GM12801 (cell line): ENCODE results near the gene KRTAP20-2.

Experiments used
- CTCF ChIP-seq: IDR thresholded peaks from one replicate; pipeline ENCODE4 v1.5.1; 2011; ENCODE audit warnings: control low read depth; ENCODE audit not compliant: insufficient read length; ENCODE audit errors: extremely low read depth

KRTAP20-2 gene

DNA sequence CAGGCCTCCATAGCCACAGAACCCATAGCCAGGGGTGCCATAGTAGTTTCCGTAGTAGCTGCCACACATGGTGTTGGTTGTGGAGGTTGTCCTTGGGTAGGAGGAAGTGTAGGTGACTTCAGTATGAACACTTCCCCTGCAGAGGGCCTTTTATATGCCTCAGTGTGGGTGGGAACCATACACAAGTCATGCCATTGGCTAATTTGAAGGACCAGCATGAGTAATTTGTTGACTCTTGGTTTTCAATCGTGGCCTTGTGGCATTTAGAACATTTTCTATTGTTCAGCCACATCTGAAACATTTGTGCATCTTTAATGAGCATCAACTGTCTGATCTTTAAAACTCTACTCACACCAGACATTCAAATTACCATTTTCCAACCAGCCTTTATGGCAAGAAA is 21.2 kb upstream of the KRTAP20-2 start, which contains the start of gene KRTAP6-1:
Gene KRTAP6-1 (minus strand): TSS at position 95 of the 400 bp plus-strand sequence. CDS start 26 bp downstream, at position 69.
- no peak for TF ChIP-seq CTCF

DNA sequence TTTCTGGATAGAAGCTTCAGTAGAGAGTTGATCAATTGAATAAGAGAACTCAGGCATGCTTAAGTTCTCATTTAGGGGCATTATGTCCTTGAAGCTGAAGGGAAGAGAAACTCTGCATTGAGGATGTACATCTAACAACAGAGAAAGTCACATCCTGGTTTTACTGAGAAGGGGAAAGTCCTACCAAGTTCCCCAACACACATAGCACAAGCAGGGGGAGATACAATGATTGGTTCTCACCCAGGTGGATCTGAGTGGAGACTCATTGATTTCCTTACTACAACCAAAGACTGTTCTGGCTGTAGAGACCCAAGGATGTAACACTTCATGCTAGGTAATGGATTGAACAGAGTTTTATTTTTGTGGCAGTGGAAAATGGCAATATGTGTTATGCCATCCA is 19.8 kb upstream of the KRTAP20-2 start:
- no peak for TF ChIP-seq CTCF

DNA sequence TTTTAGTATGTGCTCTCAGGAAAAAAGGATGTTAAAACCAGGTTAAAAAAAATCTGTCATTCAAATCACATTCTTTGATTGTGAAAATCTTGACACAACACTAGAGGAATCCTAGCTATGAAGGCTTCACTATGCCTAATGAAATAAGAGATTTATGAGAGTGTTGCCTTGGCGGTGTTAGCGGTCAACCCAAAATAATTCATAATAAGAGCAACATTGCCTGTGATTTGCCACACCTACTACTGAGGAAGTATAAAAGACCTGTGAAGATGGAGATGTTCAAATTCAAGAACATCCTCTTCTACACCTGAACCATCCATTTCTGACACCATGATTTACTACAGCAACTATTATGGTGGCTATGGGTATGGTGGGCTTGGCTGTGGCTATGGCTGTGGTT is 18.9 kb upstream of the KRTAP20-2 start, which contains the start of gene KRTAP20-1:
Gene KRTAP20-1 (plus strand): TSS at position 301 of the 400 bp plus-strand sequence. CDS start 30 bp downstream, at position 331.
- TF ChIP-seq CTCF: no peak

DNA sequence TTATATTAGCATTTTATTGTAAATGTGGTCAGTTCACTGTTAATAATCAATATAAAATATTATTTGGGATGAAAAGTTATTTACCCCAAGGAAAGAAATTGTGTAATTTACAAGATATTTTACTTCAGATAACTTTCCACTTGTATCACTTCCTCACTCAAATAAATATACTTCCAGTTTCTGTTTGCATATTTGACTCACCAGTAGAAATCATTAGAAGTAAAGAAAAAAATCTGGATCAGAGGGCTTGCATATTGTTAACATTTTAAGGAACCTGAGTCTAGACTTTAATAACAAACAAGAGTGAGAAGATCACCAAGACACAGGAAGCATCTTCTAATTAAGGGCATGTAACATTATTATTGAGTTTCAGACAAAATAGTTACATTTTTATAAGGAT is 14.9 kb upstream of the KRTAP20-2 start:
- no peak for TF ChIP-seq CTCF

GRCh38 chr21:30620522-30620921 is 14.5 kb upstream of the KRTAP20-2 start, which contains the start of gene KRTAP20-4:
Gene KRTAP20-4, plus strand, starts transcription at chr21:30620627.
- TF ChIP-seq CTCF: no peak

DNA sequence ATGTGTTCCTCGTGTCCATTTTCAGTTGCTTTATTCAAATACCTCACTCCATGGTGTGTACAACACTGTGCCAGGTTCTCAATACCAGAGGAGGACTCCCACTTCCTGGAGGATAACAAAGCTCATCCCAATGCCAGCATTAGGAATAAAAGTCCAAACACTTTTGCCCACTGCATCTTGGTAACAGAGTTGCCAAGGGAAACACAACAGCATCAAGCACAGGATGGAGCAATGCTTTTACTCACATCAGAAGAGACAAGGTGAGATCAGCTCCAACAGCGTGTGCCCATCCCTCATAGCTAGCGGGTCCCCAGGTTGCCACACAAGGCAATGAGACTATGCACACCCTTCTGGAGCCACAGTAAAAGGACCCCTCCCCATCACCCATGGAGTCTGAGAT is 11.6 kb upstream of the KRTAP20-2 start:
- TF ChIP-seq CTCF: no peak

DNA sequence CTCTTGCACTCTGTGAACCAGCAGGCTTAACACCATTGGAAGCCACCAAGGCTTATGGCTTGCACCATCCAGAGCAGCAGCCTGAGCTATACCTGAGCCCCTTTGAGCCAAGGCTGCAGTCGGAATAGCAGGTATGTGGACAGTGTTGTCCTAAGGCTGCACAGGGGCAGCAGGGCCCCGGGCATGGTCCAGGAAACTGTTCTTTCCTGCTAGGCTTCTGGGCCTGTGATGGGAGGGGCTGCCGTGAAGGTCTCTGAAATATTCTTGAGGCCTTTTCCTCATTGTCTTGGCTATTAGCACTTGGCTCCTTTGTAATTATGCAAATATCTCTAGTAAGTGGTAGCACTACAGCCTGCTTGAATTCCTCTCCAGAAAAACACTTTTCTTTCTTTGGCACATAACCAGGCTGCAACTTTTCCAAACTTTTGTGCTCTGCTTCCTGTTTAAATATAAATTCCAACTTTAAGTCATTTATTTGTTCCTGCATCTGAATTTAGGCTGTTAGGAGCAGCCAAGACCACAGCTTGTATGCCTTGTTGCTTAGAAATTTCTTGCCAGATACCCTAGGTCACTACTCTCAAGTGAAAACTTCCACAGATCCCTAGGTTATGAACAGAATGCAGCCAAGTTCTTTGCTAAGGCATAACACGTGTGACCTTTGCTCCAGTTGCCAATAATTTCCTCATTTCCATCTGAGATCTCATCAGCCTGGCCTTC is 9.4 kb upstream of the KRTAP20-2 start:
- TF ChIP-seq CTCF: no peak
